ENCODE data around the gene SCLY.

SCLY gene

DNA sequence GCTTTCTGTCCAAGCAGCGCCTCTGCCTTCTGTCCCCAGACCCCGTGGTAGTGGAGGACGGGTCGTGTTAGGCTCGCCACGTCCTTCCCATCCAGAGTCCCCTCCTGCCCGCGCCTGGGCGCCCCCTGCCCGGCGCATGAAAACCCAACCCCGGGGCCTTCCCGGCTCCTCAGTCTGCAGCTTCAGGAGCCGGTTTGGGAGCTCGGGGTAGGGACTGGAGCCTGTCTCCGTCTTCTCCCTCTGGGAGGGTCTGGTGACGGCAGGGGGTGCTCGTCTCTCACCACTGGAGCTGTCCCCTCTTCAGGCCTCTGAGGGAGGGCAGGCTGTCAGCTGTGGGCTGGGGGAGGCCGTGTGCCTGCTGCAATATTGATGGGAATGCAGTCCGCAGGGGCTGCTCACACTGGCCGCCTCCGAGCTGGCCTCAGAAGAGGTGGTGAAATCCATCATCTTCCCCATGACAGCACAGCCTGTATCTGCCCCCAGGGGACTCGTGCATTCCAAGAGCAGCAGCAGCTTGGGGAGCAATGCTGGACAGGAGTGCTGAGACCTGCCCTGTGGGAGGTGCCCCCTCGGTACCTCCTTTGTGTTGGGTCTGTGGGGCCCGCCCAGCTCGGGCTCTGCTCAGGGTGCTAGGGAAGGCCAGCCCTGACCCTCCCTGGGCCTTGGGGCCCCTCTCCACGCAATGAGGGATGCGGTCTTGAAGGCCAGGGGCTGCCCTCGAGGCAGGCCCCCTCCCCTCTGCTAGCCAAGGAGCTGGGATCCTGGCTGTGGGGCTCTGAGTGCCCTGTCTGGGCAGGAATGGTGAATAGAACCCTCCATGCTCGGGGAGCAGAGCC is 59.9 kb downstream of the SCLY start:
- Histone ChIP-seq H3K27me3 (ENCODE audit: control insufficient read depth, insufficient read depth, low read length) (no peaks in the 10 kb centered on the region), H3K9me3 (ENCODE audit: control insufficient read depth, insufficient read depth, low read length) (no peaks in the 10 kb centered on the region), H3K4me3 (ENCODE audit: low read depth, low read length) (no peak overlapping the region), H3K9ac (ENCODE audit: low read depth, low read length) (no peak overlapping the region), H3K4me1 (ENCODE audit: control insufficient read depth, insufficient read depth, low read length) (no peaks in the 10 kb centered on the region), H3K36me3 (ENCODE audit: control insufficient read depth, insufficient read depth, low read length) (no peaks in the 10 kb centered on the region)

DNA sequence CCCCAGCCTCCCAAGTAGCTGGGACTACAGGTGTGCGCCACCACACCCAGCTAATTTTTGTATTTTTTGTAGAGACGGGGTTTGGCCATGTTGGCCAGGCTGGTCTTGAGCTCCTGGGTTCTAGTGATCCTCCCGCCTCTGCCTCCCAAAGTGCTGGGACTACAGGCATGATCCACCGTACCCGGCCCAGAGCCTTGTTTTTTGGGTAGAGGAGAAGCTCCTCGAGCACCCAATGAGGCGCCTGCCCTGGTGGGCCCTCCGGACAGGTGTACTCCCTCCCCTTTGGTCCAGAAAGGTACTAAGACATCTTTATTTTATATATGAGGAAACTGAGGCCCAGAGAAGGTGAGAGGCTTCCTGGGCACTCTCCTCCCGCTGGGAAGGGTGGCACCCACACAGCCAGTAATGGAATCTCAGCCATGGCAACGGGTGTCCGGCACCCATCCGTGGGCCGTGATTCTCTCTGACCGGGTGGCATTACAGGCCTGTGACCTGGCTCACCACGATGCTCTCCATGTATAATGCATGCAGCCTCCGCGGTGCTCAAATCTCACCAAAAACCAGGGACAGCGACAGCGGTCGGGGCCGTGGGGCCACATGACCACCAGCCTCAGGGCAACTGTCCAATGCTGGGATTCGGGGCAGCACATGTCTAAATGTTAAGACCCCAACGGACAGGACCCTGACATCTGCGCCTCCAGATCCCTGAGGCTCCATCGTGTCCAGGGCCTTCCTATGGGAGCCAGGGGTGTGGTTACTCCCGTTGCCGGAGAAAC is 60.9 kb downstream of the SCLY start:
- Histone ChIP-seq H3K36me3 (ENCODE audit: control insufficient read depth, insufficient read depth, low read length) (no peaks in the 10 kb centered on the region), H3K4me3 (ENCODE audit: low read depth, low read length) (no peak overlapping the region), H3K9me3 (ENCODE audit: control insufficient read depth, insufficient read depth, low read length) (no peaks in the 10 kb centered on the region), H3K4me1 (ENCODE audit: control insufficient read depth, insufficient read depth, low read length) (no peaks in the 10 kb centered on the region), H3K9ac (ENCODE audit: low read depth, low read length) (no peak overlapping the region), H3K27me3 (ENCODE audit: control insufficient read depth, insufficient read depth, low read length) (no peaks in the 10 kb centered on the region)

DNA sequence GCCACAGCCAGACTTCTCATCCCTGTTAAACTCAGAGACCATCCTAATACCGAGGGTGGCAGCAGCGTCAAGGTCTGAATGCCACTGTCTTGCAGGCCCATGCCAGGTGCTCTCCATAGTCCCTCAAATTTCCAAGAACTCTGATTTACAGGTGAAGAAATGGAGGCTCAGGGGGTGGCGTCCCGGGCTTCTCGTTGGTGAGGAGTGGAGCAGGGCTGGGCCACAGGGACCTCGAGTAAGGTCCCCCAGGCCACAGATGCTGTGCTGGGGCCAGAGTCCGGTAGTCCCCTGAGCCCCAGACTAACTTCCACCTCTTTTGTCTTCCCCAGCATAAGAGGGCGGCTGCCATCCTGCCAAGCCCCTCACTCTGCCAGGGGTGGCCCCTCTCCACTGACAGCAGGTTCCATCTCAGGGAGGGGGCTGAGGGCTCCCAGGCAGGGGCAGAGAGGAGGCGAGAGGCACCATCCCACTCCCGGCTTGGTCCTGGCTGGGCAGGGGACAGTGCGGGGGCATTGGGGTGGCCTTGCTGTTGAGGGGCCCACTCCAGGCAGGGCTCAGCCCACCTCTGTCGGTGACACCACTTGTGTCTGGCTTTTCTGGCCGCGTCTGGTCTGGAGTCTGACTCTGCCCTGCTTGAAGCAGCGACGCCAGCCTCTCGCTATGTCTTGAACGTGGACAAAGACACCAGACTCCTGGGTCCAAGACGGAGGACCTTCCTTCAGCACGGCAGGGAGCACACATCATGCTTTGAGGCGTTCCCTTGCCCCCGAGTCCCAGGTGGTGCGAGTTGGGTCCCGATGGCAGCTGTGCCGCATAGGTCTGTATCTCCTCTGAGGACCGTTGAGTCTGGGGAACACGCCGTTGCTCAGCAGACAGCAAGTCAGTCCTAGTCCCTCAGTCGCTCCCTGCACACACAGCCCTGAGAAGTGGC is 61.8 kb downstream of the SCLY start:
- Histone ChIP-seq H3K9ac (ENCODE audit: low read depth, low read length) (no peak overlapping the region), H3K27me3 (ENCODE audit: control insufficient read depth, insufficient read depth, low read length) (no peaks in the 10 kb centered on the region), H3K36me3 (ENCODE audit: control insufficient read depth, insufficient read depth, low read length) (no peaks in the 10 kb centered on the region), H3K4me3 (ENCODE audit: low read depth, low read length) (no peak overlapping the region), H3K4me1 (ENCODE audit: control insufficient read depth, insufficient read depth, low read length) (no peaks in the 10 kb centered on the region), H3K9me3 (ENCODE audit: control insufficient read depth, insufficient read depth, low read length) (no peaks in the 10 kb centered on the region)

DNA sequence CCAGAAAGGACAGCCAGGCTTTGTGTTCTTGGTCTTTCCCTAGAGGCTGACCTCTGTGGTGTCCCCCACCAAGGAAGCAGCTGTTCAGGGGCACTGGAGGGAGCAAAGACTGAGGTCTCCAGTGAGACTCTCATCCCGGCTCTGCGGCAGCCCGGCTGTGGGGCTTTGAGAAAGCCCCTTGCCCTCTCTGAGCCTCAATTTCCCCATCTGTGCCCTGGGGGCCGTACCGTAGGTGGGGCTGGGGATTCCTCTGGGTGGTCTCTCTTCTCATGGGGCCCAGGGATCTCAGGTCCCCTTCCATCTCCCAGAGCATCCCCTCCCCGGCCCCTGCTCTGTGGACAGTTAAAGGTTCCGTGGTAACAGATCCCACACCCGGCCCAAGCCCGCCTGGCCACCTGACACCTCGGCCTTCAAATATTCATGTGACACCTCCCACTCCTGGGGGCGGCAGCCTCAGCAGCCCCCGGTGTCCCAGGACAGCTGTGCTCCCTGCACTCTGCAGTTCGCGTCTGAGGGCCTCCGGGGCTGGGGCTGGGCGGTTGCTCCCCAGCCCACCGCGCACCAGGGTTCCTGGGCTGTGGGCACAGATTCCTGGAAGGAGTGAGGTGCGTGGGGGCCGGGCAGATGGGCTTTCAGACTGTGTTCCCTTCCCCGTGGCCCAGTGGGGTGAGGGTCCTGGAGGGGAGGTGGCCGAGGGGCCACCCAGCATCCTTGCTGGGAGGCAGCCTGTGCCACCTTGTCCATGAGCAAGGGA is 62.6 kb downstream of the SCLY start:
- no peaks in the 10 kb centered on the region for H3K27me3 ChIP-seq (ENCODE audit: control insufficient read depth, insufficient read depth, low read length)
- H3K4me1 ChIP-seq (ENCODE audit: control insufficient read depth, insufficient read depth, low read length), result no peaks in the 10 kb centered on the region
- no peaks in the 10 kb centered on the region for H3K36me3 ChIP-seq (ENCODE audit: control insufficient read depth, insufficient read depth, low read length)
- no peak overlapping the region for H3K4me3 ChIP-seq (ENCODE audit: low read depth, low read length)
- H3K9ac ChIP-seq (ENCODE audit: low read depth, low read length), result no peak overlapping the region
- no peaks in the 10 kb centered on the region for H3K9me3 ChIP-seq (ENCODE audit: control insufficient read depth, insufficient read depth, low read length)

DNA sequence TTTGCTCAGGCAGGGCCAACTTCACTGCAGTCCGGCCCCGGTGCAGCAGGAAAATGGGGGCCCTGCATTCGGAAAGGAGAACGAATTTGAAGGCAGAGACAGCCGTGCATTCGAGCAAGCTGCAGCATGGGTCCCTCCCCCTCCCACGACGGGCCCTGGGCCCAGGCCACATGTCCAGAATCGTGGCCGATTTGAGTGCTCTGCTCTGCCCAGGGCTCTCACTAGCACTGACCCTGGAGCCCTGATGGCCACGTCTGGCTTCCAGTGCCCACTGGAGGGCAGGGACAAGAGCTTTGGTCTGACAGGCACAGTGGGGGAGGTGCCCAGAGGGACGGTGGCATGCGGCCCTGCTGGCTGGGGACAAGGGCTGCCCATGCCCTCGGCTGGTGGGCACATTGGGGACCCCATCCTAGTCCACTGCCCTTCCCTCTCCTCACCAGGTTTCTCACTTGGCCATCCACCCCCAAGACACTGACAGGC is 63.2 kb downstream of the SCLY start:
- Histone ChIP-seq H3K9me3 (ENCODE audit: control insufficient read depth, insufficient read depth, low read length) (no peaks in the 10 kb centered on the region), H3K36me3 (ENCODE audit: control insufficient read depth, insufficient read depth, low read length) (no peaks in the 10 kb centered on the region), H3K4me1 (ENCODE audit: control insufficient read depth, insufficient read depth, low read length) (no peaks in the 10 kb centered on the region), H3K27me3 (ENCODE audit: control insufficient read depth, insufficient read depth, low read length) (no peaks in the 10 kb centered on the region), H3K4me3 (ENCODE audit: low read depth, low read length) (no peak overlapping the region), H3K9ac (ENCODE audit: low read depth, low read length) (no peak overlapping the region)

DNA sequence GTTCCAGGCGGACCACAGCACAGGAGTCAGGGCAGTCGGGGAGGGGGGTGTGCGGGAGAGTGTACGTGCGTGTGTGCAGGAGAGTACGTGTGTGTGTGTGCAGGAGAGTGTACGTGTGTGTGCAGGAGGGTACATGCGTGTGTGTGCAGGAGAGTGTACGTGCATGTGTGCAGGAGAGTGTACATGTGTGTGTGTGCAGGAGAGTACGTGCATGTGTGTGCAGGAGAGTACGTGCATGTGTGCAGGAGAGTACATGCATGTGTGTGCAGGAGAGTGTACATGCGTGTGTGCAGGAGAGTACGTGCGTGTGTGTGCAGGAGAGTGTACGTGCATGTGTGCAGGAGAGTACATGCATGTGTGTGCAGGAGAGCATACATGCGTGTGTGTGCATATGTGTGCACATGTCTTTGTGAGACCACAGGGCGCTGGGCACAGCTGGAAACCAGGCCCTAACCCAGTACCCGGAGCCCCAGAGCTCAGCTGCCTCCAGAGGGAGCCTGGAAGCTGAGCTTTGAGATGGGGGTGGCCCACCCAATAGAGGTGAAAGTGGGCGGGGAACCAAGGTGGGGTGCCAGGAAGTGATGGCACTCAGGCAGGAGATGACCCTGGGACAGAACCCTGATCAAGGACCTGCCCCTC is 63.8 kb downstream of the SCLY start:
- no peaks in the 10 kb centered on the region for H3K4me1 ChIP-seq (ENCODE audit: control insufficient read depth, insufficient read depth, low read length)
- H3K4me3 ChIP-seq (ENCODE audit: low read depth, low read length), result no peak overlapping the region
- H3K9ac ChIP-seq (ENCODE audit: low read depth, low read length), result no peak overlapping the region
- no peaks in the 10 kb centered on the region for H3K27me3 ChIP-seq (ENCODE audit: control insufficient read depth, insufficient read depth, low read length)
- no peaks in the 10 kb centered on the region for H3K36me3 ChIP-seq (ENCODE audit: control insufficient read depth, insufficient read depth, low read length)
- no peaks in the 10 kb centered on the region for H3K9me3 ChIP-seq (ENCODE audit: control insufficient read depth, insufficient read depth, low read length)

DNA sequence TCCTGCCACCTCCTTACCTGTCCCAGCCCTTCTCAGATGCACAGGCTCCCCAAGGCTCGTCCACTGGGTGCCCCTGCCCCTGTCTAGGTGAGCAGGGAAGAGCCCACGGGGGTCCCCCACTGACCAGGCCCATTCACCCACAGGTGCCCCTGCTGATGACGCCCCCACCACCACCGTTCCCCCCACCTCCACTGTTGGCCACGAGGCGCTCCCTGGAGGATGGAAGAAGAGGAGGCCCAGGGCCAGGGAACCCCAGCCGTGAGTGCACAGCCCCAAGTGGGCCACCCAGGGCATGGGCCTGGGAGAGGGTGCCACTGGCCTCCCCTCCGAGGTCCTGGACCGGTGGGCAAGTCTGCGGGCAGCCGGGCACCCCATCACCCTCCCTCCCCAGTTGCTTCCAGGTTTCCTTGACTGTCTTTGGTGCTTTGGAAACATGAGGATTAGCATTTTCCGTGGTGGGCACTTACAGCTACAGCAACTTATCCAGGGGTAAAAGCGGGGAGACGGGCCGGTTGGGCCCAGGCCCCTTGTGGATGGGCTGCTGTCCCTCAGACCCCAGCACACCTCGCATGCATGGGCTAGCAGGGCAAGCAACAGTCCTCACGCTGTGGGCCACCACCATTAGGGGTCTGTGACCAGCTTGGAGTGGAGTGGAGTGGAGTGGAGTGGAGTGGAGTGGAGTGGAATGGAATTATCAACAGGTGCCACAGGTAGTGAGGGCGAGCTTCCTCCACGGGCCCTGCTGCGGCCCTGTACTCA is 64.5 kb downstream of the SCLY start:
- no peaks in the 10 kb centered on the region for H3K27me3 ChIP-seq (ENCODE audit: control insufficient read depth, insufficient read depth, low read length)
- no peak overlapping the region for H3K4me3 ChIP-seq (ENCODE audit: low read depth, low read length)
- H3K4me1 ChIP-seq (ENCODE audit: control insufficient read depth, insufficient read depth, low read length), result no peaks in the 10 kb centered on the region
- no peaks in the 10 kb centered on the region for H3K9me3 ChIP-seq (ENCODE audit: control insufficient read depth, insufficient read depth, low read length)
- H3K36me3 ChIP-seq (ENCODE audit: control insufficient read depth, insufficient read depth, low read length), result no peaks in the 10 kb centered on the region
- H3K9ac ChIP-seq (ENCODE audit: low read depth, low read length), result no peak overlapping the region

DNA sequence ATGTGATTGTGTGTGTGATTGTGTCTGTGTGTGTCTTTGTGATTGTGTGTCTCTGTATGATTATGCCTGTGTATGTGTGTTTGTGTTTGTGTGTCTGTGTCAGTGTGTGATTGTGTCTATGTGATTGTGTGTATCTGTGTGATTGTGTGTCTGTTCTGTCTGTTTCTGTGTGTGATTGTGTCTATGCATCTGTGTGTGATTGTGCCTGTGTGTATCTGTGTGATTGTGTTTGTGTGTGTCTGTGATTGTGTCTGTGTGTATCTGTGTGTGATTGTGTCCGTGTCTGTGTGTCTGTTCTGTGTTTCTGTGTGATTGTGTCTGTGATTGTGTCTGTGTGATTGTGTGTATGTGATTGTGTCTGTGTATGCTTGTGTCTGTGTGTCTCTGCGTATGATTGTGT is 65.5 kb downstream of the SCLY start:
- H3K4me3 ChIP-seq (ENCODE audit: low read depth, low read length), result no peak overlapping the region

DNA sequence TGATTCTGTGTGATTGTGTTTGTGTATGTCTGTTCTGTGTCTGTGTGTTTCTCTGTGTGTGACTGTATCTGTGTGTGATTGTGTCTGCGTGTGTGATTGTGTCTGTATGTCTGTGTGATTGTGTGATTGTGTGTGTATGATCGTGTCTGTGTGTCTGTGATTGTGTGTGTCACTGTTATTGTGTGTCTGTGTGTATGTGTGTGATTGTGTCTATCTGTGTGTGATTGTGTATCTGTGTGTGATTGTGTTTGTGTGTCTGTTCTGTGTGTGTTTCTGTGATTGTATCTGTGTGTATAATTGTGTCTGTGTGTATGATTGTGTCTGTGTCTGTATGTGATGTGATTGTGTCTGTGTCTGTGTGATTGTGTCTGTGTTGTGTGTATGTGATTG is 66.0 kb downstream of the SCLY start:
- no peaks in the 10 kb centered on the region for H3K27me3 ChIP-seq (ENCODE audit: control insufficient read depth, insufficient read depth, low read length)
- no peaks in the 10 kb centered on the region for H3K4me1 ChIP-seq (ENCODE audit: control insufficient read depth, insufficient read depth, low read length)
- H3K4me3 ChIP-seq (ENCODE audit: low read depth, low read length), result no peak overlapping the region
- no peaks in the 10 kb centered on the region for H3K36me3 ChIP-seq (ENCODE audit: control insufficient read depth, insufficient read depth, low read length)
- no peak overlapping the region for H3K9ac ChIP-seq (ENCODE audit: low read depth, low read length)
- no peaks in the 10 kb centered on the region for H3K9me3 ChIP-seq (ENCODE audit: control insufficient read depth, insufficient read depth, low read length)

More for the DNA sequence above, 65.5 kb downstream of the SCLY start:
- H3K4me1 ChIP-seq (ENCODE audit: control insufficient read depth, insufficient read depth, low read length), result no peaks in the 10 kb centered on the region
- no peak overlapping the region for H3K9ac ChIP-seq (ENCODE audit: low read depth, low read length)
- no peaks in the 10 kb centered on the region for H3K9me3 ChIP-seq (ENCODE audit: control insufficient read depth, insufficient read depth, low read length)
- H3K27me3 ChIP-seq (ENCODE audit: control insufficient read depth, insufficient read depth, low read length), result no peaks in the 10 kb centered on the region
- H3K36me3 ChIP-seq (ENCODE audit: control insufficient read depth, insufficient read depth, low read length), result no peaks in the 10 kb centered on the region

Measured in iPS-15b (cell line).